ENCODE data around the gene PPFIA1.

Gene PPFIA1

DNA sequence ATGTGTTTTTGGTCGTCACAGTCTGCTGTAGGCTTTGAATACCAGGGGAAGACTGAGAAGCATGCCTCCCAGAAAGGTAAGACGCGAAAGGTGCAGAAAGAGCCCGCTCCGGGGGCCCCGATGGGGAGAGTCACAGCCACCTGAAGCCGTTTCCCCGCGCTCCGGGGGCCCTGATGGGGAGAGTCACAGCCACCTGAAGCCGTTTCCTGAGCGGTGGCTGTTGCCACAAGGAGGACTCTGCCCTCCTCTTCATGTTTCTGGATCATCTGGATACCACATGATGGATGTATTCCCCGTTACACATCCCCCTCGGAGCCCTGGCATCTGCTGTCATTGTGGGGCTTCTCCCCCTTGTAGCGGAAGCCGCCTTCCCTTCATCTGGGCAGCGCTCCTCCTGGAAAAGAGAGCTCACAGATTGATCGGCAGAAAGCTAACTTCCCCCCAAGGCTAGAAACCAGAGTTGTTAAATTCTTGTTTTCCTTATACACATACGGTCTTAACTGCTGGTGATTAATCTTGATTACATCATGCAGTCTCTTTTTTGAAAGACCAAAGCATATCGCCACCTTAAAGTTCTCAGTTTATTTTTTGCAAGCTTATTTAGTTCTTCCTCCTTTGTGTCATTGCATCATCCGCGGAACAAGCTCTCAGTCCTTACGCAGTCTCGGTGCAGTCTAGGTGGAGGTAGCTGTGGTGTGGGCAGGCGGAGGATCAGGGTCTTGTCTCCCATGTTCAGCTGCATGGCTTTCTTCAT lies 145.3 kb downstream of the PPFIA1 start:
- DNase-seq (ENCODE audit: low read depth), result no peak

DNA sequence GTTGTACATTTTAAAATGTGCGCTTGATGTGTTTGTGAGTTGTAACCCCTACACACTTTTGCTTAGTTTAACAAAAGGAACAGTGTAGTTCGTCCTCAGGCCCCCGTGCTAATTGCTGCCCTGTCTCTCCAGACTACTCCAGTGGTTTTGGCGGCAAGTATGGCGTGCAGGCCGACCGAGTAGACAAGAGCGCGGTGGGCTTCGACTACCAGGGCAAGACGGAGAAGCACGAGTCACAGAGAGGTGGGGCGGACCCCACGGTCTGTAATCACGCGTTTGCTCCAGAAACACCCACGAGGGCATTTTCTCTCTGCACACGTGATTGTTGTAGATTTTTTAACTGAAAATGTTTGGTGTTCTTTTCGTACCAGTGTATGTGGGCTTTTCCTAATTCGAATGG lies 146.4 kb downstream of the PPFIA1 start:
- no peak for DNase-seq (ENCODE audit: low read depth)

DNA sequence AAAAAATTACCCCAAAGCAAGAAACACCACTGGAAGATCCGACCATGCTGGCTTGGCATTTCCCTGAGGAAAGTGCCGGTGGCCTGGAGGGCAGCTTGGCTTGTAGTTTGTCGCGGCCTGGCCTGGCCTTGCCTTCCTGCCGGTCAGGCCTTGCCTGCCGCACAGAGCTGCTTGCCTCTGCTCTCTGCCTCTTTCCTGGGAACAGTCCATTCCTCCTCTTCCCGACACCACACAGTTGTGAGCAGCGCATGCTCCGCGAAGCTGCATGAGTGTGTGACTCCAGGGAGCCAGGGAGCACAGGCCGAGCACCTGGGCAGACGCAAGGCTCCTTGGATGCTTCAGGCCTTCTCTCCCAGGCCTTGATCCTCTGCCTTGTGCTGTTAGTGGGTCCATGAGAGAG lies 147.6 kb downstream of the PPFIA1 start:
- no peak for DNase-seq (ENCODE audit: low read depth)

DNA sequence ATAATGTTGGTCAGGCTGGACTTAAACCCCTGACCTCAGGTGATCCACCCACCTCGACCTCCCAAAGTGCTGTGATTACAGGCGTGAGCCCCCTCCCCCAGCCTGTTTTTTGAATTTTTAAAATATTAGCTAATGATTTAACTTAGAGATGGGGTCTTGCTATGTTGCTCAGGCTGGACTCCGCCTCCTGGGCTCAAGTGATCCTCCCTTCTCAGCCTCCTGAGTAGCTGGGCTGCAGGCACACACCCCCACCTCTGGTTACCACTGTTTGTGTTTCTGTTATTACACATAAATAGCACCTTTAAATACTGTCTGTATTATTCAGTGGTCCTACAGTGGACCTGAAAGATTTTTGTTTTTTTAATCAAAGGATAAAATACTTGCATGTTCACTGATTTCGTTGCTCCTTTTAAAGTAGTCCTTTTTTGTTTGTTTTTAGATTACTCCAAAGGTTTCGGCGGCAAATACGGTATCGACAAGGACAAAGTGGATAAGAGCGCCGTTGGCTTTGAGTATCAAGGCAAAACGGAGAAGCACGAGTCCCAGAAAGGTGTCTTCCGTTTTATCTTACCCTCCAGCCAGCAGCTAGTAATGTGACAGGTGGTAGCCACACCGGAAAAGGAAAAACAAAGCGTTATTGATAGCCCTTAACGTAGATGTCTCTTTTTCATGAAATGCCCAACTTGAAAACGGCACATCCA lies 149.0 kb downstream of the PPFIA1 start:
- DNase-seq (ENCODE audit: low read depth), result no peak

DNA sequence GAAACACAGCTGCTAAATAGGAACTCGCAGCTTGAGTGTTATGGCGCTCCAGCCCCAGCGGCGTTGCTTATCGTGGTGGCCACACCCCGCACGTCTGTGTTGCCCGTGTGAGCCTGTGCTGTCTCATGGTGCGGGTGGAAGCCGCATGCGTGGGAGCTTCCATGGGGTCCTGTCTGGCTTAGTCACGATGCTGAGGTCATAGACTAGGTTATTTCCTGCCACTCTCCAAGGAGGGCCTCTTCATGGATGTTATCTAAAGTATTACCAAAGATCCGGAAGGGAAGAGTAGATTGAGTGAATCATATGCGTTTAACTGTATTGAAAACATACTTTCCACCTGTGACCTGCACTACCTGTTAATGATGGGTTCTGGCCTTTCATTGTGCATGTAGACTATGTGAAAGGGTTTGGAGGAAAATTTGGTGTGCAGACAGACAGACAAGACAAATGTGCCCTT lies 149.5 kb downstream of the PPFIA1 start:
- DNase-seq (ENCODE audit: low read depth), result no peak

DNA sequence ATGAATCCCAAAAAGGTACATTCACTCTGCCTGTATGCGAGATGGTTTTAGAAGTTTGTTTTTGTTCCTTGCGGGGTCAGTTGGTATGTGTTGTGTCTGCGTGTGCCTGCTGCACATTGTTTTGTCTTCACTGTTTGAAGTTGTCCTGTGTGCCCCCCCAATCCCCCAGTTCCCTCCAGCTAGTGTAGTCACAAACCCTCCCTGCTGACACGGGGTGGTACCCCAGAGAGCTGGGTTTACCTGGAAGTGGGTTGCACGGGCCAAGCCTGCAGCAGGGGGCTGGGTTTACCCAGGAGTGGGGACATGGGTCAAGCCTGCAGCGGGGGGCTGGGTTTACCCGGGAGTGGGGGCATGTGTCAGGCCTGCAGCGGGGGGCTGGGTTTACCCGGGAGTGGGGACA lies 150.0 kb downstream of the PPFIA1 start:
- DNase-seq (ENCODE audit: low read depth), result no peak

DNA sequence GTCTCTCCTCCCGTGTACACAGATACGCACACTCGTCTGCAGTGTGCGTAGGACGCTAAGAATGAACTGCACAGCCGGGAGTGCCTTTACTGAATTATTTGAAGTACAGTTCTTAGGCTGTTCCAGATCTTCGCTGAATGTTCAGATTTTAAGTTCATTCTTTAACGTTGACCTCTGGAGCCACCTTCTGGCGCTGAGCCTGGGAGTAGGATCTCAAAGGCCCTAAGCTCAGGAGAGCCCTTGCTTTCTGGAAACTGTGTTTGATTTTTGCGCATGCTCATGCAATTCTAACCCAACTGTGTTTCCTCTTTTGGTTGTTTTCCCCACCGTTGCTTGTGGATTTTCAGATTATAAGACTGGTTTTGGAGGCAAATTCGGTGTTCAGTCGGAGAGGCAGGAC lies 150.6 kb downstream of the PPFIA1 start:
- no peak for DNase-seq (ENCODE audit: low read depth)

DNA sequence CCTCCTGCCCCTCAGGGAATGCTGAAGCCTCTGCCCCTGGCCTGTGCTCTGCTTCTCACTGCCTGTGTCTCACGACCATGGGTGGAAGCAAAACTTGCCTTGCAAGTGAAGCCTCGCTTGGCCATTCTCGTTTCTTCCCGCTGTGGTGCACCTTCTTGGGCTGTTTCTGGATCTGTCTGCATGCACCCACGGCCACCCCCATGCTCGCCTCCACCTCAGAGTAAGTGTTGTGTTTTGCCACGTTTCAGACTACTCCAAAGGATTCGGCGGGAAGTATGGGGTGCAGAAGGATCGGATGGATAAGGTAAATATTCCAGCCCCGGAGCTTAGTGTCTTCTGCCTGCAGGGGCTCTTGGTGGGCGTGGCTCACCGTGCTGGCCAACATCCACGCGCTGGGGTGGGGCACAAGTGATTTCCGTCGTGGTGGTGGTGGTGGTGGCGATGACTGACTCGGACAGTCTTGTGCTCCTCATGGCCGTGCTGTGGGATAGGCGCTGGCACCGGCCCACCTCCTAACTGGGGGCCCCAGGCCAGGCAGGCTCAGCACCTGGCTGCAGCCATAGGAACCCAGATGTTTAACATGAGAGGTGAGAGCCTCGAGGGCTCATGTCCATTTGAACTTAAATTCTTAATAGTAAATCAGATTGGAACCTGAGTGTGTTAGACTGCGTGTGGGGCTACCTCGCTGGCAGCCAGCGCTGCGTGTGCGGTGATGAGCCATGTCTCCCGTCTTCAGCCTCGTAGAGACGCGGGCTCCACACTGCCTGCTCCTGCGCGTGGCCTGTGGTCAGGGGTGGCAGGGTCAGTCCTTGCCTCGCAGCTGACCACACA lies 152.4 kb downstream of the PPFIA1 start:
- DNase-seq (ENCODE audit: low read depth), result no peak

DNA sequence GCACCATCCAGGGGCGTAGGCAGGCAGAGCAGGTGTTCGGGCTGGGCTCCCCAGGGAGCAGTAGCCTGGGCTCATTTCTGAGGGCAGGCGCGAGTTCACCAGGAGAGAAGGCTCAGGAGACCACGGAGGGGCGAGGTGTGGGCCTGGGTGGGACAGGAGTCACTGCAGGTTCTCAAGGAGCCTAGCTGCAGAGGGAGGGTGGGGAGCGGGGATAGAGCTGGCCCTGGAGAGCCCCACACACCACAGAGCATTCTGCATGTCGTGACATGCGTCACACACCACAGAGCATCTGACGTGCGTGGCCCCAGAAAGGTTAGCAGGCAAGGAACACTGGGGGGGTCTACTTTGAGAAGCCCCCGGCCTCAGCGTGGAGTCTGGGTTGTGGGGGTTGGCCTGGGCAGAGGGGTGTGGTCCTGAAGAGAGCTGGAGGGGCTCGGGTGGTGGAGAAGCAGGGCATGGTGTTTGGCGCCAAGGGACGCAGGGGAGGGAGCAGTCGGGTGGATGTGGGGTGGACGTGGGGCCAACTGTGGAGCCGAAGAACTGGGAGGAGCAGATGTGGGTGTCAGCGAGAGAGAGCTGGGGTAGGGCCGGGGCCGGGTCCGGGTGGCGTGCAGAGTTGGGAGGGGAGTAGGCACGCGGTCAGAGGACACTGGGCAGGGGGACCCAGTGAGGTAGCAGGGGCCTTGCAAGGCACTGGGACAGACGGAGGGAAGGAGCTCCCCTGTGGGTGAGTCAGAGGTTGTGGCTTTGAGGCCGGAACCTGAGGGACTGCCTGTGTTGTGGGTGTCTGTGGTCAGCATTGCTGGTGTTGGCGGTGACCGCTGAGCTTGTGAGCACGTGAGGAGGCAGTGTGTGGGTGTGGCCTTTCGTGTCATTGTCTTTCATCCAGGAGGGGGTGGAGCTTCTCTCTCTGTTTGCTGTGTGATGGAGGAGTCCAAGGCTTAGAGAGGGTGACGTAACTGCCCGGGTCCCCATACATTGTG lies 153.3 kb downstream of the PPFIA1 start:
- DNase-seq (ENCODE audit: low read depth), result no peak

DNA sequence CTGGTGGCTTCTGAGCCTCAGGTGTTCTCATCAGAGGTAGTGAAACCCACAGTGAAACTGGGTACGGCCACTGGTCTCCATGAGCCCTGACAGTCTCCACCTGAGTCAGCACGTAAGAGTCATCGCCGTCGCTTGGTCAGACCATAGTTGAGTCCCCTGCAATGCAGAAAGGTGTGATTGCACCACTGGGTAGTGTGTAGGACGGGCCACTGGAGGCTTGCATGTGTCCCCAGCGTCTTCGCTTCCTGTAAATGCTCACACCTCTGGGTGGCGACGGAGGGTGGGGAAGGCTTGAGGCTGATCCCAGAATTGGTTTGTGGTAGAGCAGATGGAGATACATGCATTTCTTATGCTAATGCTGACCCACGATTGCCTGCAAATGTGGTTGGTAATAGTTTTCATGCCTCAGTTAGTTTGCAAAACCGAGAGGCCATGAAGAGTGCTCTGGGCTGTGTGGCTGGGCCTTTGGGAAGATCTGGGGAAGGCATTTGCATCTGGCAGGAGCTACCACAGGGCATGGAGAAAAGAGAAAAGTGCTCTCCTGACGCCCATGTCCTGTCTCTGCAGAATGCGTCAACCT lies 154.4 kb downstream of the PPFIA1 start:
- no peak for DNase-seq (ENCODE audit: low read depth)

DNA sequence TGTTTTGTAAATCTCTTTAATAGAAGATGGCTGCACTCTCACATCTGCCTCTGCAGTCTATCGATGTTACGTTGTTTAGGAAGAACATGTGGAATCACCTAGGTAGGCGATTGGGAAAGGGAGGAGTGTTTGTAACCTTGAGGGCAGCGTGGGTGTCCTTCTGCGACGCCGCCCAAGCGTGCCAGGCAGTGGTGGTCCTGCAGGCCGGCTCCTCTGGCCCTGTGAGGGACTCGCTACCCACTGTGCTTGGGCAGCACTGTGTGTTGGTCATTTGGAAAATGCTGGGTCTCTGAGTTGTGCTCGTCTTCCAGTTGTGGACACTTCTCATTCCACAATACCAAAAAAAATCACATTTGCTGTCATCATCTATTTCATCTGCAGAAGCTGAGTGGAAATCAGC lies 156.9 kb downstream of the PPFIA1 start:
- DNase-seq (ENCODE audit: low read depth), result no peak

DNA sequence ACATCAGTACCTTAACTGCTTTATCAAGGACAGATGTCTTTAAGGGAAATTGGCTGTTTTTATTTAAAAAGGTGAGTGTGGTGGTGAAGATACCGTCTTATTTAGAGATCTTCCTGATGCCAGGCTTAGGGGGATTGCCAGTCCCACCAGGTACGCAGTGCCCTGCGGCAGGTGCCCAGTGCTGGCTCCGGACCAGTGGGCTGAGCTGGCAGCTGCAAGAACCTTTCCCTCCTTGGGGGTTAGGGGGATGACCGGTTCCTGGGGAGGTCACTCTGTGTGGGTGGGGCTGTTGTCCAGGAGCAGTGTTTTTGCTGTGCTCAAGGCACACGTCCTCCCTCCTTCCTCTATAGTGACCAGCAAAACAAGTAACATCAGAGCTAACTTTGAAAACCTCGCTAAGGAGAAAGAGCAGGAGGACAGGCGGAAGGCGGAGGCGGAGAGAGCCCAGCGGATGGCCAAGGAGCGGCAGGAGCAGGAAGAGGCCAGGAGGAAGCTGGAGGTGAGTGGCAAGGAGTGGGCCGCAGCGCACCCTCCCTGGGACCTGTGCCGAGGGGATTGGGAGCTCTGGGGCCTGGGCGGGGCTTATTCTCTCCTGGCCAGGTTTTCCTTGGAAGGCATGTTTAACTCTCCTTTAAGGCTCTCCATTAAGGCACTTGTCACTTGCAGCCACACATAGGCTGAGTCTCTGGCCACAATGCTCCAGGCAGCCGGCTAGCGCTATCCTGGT lies 158.4 kb downstream of the PPFIA1 start:
- DNase-seq (ENCODE audit: low read depth), result no peak

DNA sequence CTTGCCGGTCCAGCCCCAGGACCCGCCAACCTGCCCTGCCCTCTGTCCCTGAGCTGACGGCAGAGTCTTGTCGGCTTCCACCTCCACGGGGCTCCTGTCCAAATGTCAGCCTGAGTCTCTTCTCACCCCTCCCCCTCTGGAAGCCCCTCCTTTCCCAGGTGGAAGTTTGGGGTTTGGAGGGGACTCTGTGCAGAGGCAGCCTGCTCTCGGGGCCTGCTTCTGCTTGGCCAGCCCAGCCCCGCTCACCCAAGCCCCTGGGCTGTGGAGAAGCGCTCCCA lies 158.9 kb downstream of the PPFIA1 start:
- no peak for DNase-seq (ENCODE audit: low read depth)

DNA sequence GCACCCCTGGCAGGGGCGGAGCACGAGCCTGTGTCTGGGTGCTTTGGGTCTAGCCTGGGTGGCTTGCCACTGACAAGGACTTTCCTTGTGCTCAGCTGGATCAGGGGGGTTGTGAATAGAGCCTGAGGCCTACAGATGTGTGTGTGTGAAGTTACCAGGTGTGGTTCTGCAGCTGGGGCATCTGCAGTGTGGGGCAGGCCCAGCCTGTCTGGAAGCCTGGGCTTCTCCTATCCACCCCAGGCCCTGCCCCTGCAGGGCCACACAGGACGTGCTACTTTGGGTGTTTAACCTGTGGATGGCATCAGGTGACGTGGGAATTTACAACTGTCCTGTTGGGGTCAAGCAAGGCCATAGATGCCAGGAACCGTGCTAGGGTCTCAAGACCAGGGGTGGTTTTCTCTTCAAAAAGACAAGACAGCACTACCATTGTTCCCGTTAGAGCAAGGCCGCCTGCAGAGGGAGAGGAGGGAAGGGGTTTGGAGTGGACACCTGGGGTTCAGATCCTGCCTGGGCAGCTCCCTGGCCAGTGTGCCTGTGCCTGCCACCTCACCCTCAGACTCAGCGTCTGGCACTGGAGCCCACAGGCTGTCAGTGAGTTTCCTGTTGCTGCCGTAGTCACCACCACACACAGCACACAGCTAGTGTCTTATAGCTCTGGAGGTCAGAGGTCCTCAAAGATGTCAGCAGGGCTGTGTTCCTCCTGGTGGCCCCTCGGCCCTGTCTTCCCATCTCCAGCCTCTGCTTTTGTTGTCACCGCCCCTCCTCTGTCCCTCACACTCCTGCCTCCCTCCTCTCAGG lies 159.4 kb downstream of the PPFIA1 start:
- DNase-seq (ENCODE audit: low read depth), result no peak

DNA sequence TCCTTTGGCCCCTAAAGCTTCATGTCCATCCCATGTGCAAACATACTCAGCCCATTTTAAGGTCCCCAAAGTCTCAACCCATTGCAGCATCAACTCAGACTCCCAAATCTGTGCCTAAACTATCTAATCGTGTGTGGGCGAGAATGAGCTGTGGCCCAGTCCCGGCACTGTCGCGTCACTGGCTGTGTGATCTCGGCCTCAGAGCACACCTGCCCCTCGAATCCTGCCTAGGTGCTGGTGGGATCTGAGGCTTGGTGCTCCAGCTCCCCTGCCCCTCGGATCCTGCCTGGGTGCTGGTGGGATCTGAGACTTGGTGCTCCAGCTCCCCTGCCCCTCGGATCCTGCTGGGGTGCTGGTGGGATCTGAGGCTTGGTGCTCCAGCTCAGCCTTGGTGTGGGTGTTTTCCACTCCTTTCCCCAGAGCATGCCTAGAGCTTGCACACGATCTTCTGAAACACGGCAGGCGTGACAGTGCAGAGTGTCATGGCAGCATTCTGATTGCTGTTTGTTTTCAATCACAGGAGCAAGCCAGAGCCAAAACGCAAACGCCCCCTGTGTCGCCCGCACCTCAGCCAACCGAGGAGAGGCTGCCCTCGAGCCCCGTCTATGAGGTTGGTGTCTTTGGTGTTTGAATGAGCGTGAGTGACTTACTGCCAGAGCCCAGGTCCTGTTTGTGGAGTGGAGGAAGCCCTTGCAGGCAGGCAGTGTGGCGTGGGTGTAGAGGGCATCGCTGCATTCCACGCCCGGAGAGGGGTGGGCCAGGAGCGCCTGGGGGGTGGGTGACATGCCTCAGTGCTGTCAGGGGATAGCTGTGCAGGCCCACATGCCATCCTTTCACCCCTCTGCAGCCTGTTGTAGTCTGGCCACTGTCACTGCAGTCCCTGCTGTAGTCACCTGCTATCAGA lies 160.4 kb downstream of the PPFIA1 start:
- DNase-seq (ENCODE audit: low read depth), result no peak

DNA sequence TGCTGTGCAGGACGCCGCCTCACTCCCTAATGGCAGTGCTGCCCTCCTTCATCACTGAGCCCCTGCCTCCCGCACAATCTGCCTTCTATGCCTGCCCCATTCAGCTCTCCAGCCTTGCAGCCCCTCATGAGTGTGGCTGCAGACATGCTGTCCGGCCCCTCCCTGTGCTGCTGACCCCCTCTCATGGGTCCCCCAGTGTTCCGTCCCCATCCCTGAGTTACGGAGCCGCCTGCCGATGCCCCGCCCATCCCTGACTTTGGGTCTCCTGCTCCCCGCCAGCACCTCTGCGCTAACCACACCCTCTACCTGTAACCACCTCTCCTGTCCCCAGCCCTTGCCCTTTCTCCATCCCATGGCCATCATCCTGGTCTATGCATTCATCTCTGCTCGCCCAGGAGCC lies 161.1 kb downstream of the PPFIA1 start:
- DNase-seq (ENCODE audit: low read depth), result no peak

DNA sequence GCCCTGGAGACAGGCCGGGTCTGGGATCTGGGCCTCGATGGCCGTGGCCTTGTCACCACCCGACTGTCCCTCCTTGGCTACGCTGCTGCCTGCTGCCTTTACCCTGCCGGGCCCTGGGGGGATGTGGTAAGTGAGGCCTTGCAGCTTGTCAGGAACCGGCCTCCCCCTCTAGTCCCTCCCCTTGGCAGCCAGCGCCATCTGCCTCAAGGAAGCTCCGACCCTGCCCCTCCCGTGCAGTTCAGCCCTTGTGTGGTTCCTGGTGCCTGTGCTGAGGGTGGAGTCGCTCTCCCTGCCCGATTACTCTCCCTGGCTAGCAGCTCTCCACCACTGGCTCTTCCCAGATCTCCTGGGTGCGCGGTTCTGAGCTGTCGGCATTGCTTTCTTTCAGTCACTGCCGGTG lies 161.6 kb downstream of the PPFIA1 start:
- no peak for DNase-seq (ENCODE audit: low read depth)

DNA sequence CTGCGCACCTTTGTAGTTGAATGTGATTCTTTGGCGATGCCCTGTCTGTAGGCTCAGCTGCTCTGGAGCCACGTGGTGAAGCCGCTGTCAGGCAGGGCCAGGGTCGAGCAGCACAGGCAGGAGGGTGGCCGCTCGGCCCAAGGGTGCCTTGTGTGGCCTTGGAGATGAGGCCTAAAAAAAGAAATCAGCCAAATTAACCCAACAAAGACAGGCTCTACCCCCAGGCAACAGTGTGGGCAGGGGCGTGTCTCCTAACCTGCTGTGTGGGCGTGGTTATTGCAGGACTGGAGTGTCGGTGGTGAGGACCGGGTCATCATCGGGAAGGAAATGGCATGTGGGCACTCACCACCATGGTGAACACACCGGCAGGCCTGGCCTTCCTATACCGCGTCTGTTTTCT lies 162.1 kb downstream of the PPFIA1 start:
- no peak for DNase-seq (ENCODE audit: low read depth)

DNA sequence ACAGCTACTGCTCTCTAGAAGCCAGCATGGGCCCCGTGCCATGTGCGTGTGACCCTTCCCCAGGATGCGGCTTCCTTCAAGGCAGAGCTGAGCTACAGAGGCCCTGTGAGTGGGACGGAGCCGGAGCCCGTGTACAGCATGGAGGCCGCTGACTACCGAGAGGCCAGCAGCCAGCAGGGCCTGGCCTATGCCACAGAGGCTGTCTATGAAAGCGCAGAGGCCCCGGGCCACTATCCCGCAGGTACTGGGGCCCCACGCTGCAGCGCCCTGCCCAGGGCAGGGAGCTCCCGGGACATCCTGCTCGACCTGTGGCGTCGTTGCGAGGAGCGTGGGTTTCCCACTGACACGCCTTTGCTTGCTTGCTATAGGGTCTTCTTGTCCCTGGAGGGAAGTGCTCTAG lies 162.5 kb downstream of the PPFIA1 start:
- no peak for DNase-seq (ENCODE audit: low read depth)
